ENCODE data around the gene TRAPPC10.
A peak's percentile ranks its signal among the peaks of the same experiment; 100 is the strongest.

Gene TRAPPC10, protein sequence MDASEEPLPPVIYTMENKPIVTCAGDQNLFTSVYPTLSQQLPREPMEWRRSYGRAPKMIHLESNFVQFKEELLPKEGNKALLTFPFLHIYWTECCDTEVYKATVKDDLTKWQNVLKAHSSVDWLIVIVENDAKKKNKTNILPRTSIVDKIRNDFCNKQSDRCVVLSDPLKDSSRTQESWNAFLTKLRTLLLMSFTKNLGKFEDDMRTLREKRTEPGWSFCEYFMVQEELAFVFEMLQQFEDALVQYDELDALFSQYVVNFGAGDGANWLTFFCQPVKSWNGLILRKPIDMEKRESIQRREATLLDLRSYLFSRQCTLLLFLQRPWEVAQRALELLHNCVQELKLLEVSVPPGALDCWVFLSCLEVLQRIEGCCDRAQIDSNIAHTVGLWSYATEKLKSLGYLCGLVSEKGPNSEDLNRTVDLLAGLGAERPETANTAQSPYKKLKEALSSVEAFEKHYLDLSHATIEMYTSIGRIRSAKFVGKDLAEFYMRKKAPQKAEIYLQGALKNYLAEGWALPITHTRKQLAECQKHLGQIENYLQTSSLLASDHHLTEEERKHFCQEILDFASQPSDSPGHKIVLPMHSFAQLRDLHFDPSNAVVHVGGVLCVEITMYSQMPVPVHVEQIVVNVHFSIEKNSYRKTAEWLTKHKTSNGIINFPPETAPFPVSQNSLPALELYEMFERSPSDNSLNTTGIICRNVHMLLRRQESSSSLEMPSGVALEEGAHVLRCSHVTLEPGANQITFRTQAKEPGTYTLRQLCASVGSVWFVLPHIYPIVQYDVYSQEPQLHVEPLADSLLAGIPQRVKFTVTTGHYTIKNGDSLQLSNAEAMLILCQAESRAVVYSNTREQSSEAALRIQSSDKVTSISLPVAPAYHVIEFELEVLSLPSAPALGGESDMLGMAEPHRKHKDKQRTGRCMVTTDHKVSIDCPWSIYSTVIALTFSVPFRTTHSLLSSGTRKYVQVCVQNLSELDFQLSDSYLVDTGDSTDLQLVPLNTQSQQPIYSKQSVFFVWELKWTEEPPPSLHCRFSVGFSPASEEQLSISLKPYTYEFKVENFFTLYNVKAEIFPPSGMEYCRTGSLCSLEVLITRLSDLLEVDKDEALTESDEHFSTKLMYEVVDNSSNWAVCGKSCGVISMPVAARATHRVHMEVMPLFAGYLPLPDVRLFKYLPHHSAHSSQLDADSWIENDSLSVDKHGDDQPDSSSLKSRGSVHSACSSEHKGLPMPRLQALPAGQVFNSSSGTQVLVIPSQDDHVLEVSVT

DNA sequence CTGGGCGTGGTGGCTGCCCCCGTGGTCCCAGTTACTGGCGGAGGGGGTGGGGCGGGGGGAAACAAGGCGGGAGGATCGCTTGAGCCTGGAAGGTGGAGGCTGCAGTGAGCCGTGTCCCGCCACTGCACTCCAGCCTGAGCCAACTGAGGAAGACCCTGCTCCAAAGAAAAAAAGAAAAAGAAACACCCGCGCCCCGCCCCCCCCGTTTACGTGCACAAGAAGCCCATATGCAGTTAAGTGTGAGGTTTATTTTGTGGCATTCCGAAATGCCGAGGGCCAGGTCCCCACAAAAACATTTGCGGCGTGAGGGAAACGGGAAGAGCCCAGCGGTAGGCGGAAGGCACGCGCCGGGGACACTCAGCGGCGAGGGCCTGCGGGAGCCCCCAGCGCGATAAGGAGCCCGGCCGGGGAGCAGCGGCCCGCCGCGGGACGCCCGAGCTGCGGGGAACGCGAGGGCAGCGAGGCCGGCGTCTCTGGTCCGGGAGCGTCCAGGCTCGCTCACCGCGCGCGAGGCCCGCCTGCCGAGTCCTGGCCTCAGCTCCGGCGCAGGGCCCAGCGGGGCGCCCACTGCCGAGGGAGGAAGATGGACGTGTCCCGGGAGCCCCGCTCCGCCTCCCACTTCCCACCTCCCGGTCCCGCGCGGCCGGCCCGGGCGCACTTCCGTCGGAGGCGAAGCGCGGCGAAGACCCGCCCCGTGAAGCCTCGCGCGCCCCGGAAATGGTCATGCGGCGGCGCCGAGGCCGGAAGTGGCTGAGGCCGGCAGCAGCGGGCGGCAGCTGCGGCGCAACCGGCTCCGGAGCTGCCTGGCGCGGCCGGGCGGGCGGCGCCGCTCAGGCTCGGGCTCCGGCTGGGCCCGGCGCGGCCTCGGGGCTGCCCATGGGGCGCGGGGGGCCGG lies at the start of gene TRAPPC10:
TSS of gene TRAPPC10 (plus strand) at position 731 of the 895 bp plus-strand sequence. CDS start 185 bp downstream, outside the sequence.
- DNase-seq (ENCODE audit: low read depth in 2 of 2, low spot score in 1 of 2), result peak; percentile 42 to 54

DNA sequence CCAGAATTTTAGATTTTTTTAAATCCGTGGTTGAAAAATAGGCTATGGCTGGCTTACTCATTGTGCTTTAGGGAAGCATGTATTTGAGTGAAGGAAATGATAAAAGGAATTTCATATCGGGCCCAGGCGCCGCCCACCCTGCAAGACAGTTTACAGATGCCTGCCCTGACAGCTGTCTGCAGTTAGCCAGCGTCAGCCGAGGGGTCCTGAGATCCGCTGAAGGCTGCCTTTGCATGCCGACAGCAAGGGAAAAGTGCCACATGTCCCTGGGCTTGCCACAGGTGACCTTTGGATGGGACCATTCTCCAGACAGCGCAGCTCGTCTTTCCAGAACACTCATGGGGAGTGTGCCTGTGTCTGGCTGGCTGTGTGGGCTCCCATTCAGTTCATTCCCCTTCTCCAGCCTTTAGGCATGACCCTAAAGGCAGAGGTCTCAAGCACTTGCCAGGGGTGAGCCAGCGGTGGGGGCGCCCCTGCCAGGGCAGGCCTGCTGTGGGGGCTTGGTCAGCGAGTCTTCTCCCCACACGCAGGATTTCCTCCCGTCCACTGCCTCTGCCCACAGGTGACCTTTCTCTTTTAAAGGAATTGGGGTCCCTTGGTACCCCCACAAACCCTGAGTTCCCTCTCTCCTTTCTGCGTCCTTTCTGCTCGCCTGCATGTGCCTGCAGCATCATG lies 46.1 kb upstream of the TRAPPC10 start:
- no peak for DNase-seq (ENCODE audit: low read depth in 2 of 2, low spot score in 1 of 2)

DNA sequence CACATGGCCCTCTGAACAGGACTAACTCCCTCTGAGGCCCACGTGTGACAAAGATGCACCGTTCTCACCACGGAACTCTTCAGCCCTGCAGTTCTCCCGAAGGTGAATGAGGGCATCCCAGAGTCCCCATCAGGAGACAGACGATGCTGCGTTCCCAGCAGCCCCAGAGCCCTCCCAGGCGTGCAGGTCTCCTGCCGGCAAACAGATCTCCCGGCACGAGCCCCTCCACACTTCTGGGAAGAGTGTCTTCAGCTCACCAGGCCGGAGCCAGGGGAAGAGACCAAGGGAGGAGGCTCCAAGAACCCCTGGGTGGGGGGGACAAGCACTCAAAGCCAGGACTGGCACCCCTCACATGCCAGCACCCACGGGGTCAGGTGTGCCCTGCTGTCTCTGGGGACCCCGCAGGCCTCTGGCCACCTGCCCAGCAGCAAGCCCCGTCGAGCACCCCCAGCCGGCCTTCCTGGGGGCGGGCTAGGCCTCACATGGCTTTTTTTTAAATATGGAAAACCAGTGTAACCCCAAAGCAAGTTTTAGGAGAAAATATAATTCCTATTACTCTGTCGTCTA lies 45.1 kb upstream of the TRAPPC10 start:
- DNase-seq (ENCODE audit: low read depth in 2 of 2, low spot score in 1 of 2), result no peak

DNA sequence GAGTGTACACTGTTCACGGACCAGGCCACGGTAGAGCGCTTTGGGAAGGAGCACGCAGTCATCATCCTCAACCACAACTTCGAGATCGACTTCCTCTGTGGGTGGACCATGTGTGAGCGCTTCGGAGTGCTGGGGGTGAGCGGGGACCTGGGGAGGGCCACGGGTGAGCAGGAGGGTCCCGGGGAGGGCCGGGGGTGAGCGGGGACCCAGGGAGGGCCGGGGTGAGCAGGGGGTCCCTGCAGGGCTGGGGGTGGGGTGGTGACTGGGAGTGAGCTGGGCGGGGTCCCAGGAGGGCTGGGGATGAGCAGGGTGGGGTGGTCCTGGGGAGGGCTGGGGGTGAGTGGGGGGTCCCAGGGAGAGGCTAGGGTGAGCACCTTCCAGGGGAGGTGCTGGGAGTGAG lies 44.1 kb upstream of the TRAPPC10 start:
- no peak for DNase-seq (ENCODE audit: low read depth in 2 of 2, low spot score in 1 of 2)

DNA sequence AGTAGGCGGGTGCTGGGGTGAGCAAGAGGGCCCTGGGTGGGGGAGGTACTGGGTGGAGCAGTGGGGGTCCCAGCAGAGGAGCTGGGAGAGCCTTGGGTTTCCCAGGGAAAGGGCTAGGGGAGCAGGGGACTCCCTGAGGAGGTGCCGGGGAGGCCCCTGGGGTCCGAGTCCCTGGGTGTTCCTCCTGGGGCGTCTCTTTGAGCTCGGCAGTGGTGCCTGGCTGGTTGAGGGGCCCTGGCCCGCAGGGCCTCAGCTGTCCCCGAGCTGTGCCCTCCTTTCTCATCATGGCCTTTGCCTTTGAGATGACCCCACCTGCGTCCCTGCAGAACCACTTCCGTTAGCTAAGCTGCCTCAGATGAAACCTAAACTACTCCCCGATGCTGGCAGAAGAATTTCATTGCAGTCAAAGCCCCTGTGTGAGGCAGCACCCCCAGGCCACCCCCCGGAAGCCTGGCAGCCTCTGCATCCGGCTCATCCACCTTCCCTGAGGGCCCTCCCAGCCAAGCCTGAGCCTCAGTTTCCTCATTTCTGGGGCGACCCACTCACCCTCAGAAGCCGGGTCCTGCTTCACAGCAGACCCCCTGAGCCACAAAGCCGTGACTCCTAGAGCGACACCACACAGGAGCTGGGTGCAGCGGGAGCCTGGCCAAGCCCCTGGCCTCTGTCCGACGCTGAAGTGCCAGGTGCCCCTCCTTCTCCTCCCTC lies 43.5 kb upstream of the TRAPPC10 start:
- no peak for DNase-seq (ENCODE audit: low read depth in 2 of 2, low spot score in 1 of 2)

DNA sequence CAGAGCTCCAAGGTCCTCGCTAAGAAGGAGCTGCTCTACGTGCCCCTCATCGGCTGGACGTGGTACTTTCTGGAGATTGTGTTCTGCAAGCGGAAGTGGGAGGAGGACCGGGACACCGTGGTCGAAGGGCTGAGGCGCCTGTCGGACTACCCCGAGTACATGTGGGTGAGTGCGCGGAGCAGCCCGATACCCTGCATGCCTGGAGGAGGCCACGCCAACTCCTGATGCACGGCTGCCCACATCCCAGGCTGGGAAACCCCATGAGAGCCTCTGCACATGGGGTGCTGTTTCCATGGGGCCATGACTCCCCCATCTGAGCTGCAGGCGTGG lies 43.0 kb upstream of the TRAPPC10 start:
- no peak for DNase-seq (ENCODE audit: low read depth in 2 of 2, low spot score in 1 of 2)

DNA sequence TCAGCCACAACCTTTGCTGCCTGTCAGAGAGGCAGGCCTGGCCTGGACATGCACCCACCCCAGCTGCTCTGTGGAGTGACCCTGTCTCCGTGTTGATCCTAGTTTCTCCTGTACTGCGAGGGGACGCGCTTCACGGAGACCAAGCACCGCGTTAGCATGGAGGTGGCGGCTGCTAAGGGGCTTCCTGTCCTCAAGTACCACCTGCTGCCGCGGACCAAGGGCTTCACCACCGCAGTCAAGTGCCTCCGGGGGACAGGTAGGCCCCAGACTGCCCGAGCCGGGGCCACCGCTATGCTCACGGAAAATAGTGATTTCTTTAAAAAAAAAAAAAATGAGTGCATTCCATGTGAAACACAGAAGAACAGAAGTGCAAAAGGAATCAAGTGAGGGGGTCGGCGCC lies 41.6 kb upstream of the TRAPPC10 start:
- no peak for DNase-seq (ENCODE audit: low read depth in 2 of 2, low spot score in 1 of 2)

DNA sequence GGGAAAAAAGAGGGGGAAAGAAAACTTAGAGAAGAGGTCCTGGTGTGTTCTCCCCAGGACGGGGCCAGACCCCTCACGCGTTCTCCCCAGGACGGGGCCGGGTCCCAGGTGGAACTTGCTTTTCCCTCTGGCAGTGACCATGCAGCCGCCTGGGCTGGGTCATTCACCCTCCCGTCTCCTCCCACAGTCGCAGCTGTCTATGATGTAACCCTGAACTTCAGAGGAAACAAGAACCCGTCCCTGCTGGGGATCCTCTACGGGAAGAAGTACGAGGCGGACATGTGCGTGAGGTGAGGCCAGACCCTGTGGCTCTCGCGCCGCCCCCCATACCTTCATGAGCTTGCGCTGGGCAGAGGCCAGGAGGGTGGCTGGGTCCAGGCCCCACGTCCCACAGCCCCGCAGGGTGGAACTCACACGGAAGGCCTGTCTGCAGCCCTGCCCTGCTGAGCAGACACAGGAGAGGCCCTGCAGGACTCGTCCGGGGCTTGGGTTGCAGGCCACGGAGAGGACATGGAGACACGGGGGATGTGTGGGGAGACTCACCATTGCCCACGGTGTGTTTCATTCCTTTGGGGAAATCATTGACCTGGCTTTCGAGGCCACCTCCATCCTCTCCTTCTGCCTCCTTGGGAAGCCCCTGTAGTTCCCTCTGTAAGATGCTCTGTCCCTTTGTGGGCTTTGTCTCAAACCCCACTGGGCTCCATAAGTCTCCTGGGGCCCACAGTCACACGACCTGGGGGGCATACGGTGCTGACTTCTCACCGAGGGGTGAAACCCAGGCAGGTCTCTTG lies 40.7 kb upstream of the TRAPPC10 start:
- no peak for DNase-seq (ENCODE audit: low read depth in 2 of 2, low spot score in 1 of 2)

DNA sequence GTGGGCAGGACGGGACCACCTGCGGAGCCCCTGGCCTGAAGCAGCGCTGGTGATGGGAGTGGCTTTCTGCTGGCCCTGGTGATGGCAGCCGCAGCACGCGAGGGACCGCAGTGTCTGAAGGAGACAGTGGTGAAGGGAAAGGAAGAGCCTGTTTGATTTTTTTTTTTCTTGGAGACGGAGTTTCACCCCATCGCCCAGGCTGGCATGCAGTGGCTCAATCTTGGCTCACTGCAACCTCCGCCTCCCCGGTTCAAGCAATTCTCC lies 40.2 kb upstream of the TRAPPC10 start:
- DNase-seq (ENCODE audit: low read depth in 2 of 2, low spot score in 1 of 2), result no peak

DNA sequence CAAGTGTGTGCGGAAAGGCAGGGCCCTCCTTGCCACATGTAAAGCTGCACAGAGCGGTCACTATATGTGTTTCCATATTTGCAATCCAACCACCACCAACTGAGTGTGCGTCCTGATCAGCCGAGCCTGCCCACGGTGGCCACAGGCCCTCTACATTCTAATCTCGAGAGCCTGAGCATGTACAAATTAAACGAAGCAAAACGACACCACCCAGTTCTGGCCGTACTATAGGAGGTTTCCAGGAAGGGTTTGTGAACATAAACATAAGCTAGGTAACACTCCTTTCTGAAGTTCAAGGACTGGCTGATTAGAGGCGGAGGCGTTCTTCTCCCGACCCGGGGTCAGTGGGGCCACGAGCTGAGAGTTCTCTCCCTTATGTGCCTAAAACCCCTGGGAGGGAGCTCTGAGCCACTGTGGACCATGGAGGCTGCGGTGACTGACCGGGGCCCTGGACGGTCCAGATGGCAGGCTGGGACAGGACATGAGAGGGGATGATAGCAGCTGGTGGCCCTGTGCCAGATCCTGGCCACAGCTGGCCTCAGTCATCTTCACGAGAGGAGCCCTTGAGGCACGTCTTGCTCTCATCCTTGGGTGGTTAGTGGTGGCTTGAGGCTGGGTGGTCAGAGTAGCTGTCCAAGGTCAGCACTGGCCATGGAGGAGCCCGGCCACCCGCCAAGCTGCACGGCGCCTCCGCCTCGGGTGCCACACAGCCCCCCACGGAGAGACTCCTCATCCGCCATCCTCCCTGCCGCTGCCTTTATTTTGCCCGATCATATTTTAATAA lies 39.1 kb upstream of the TRAPPC10 start:
- DNase-seq (ENCODE audit: low read depth in 2 of 2, low spot score in 1 of 2), result no peak

DNA sequence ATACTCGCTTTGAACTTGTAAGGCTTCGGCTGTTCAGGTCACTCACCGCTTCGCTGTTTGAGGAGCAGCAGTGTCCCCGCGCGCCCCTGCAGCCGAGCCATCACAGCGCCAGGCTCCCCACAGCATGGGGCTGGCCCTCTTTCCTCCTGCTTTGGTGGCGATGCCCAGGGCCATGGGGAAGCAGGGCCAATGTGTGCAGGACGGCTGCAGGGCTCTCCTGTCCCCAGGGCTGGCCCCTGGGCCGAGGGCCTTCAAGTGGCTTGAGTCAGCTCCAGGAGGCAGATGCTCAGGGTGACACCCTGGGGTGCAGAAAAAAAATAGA lies 38.5 kb upstream of the TRAPPC10 start:
- DNase-seq (ENCODE audit: low read depth in 2 of 2, low spot score in 1 of 2), result no peak

DNA sequence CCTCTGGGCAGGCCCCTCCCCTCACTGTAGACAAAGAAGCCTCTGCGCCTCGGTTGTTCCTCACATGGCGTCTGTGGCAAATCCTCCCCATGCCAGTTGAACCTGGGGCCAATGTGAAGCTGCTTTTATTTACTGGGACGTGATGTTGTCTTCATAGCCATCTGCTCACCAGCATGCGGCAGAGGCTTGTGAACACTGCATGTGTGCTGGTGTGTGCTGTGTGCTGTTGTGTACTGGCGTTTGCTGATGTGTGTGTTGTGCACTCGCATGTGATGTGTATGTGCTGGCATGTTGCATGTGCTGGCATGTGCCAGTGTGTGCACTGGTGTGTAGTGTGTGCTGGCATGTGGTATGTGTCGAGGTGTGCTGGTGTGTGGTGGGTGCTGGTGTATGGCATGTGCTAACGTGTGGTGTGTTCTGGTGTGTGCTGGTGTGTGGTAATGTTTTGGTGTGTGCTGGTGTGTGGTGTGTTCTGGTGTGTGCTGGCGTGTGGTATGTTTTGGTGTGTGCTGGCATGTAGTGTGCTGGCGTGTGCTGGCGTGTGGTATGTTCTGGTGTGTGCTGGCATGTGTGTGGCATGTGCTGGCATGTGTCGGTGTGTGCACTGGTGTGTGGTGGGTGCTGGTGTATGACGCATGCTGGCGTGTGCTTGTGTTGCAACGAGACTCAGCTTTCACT lies 37.2 kb upstream of the TRAPPC10 start:
- DNase-seq (ENCODE audit: low read depth in 2 of 2, low spot score in 1 of 2), result no peak

DNA sequence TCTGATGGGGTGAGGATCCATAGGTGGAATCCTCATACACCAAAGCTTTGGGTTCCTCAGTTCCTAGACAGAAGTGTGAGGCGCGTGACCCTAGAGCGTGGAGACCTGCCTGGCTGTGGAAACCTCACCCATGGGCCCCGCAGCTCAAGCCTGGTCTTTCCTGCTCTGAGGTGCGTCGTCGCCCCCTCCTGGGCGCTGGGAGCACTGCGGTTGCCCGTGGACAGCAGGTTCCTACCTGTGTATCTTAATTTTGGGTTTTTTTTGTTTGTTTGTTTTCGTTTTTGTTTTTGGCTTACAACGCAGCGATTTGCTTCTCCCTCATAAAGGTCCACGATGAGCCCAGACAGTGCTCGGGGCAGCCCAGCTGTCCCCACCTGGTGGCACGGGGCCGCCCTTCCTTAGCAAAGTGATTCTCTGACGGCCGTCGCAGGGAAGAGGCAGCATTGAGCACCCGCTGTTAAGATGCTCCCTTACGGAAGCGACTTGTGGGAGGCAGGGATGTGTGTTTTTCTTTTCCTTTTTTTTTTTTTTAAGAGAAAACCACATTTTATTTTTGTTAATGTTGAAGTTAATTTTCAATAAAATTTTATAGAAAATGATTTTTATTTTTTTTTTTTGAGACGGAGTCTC lies 36.5 kb upstream of the TRAPPC10 start:
- peak; percentile 63 to 66 for DNase-seq (ENCODE audit: low read depth in 2 of 2, low spot score in 1 of 2)

DNA sequence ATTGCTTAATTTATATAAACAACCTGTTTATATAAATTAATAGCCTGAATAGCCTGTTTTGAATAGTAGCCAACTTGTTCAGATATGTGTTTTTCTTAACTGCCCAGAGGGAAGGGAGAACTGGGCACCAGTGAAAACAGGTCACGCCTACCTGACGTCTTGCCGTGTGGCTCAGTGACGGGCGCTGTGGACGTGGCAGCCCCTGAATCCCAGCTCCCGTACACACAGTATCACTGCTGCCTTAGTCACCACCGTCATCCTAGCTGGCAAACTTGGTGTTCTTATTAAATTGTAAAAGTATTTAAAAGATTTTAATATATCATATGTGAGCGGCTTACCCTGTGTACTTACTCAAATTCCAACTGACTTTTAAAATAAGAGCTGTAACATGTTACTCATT lies 35.4 kb upstream of the TRAPPC10 start:
- DNase-seq (ENCODE audit: low read depth in 2 of 2, low spot score in 1 of 2), result no peak

DNA sequence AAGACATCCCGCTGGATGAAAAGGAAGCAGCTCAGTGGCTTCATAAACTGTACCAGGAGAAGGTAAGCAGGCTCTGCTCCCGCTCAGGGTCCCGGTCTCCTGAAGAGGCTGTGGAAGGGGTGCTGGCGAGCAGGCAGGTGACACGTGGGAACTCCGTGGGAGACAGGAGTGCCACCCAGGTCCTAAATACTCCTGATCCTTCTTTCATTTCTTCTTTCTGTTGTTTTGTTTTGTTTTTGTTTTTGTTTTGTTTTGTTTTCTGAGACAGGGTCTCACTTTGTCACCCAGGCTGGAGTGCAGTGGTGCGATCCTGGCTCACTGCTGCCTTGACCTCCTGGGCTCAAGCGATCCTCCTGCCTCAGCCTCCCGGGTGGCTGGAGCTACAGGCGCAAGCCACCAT lies 34.0 kb upstream of the TRAPPC10 start:
- no peak for DNase-seq (ENCODE audit: low read depth in 2 of 2, low spot score in 1 of 2)

DNA sequence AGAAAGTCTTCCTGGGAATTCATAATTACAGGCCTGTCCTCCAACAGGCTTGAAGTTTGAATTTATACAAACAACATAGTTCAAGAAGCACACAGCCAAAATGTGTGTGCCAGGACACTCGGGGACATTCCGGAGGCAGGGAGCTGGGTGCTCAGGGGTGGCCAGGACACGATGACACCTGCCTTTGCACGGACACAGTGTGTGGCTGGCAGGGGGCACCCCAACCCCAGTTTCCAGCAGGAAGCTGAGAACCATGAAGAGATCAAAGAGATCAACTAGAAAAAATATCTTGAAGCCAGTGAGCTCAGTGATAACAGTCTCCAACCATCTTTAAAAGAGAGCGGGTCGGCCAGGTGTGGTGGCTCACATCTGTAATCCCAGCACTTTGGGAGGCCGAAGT lies 32.5 kb upstream of the TRAPPC10 start:
- DNase-seq (ENCODE audit: low read depth in 2 of 2, low spot score in 1 of 2), result no peak
